SK-N-SH (cell line): ENCODE data around the gene SYT6. TPM values are rescaled to one million over a fixed set of nuclear protein-coding genes. Genes with fewer than 3 reads are reported as not detected.

Experiments used
- CTCF ChIA-PET: fragments of 300-600, 350-600 bp; formaldehyde crosslinking; extraction: SDS; loops from one replicate; lab custom pipeline; 2021; lab: Yijun Ruan, JAX
- POLR2A ChIA-PET: fragments of 350-600 bp; sonication (Branson Sonifier 250); formaldehyde crosslinking; extraction: SDS; loops from one replicate; lab custom pipeline; 2020; ENCODE audit warnings: antibody characterized with exemption, inconsistent platforms; lab: Yijun Ruan, JAX
- DNase-seq: peaks from one replicate; pipeline ENCODE4 v3.0.0; 2012
- H2AFZ ChIP-seq: fragments of 200-600 bp; sonication (generic); 2 replicates; pipeline ENCODE4 v1.8.1; 2016; ENCODE audit warnings: antibody characterized with exemption, mild to moderate bottlenecking, low read depth
- H3F3A ChIP-seq: fragments of 200-600 bp; sonication (generic); replicated peaks from 2 replicates; pipeline ENCODE3; 2016; ENCODE audit warnings: antibody characterized with exemption, mild to moderate bottlenecking; ENCODE audit not compliant: insufficient read depth
- H3K27ac ChIP-seq, 2 experiments: fragments of 200-500 bp in 1 of 2; fragments of 200-600 bp in 1 of 2; sonication (Bioruptor generic) in 1 of 2; sonication (generic), shearing (Covaris generic) in 1 of 2; 2 replicates each; pipeline versions ENCODE4 v1.5.1 to v1.6.1; 2014 to 2016; ENCODE audit warnings: low read depth in 2 of 2, inconsistent platforms in 1 of 2, low read length in 1 of 2, mild to moderate bottlenecking in 1 of 2, mixed read lengths in 1 of 2
- H3K27me3 ChIP-seq: fragments of 200-600 bp; sonication (generic), shearing (Covaris generic); 2 replicates; pipeline ENCODE4 v1.6.1; 2016; ENCODE audit warnings: mixed run types; ENCODE audit not compliant: insufficient read depth
- H3K36me3 ChIP-seq, 2 experiments: fragments of 200-500 bp in 1 of 2; fragments of 200-600 bp in 1 of 2; sonication (Bioruptor generic) in 1 of 2; sonication (generic) in 1 of 2; replicated peaks in 1 of 2; 2 replicates each; pipeline versions ENCODE3 to v1.5.1; 2014 to 2016; ENCODE audit warnings: low read length in 1 of 2, mild to moderate bottlenecking in 1 of 2; ENCODE audit not compliant: insufficient read depth in 2 of 2, control insufficient read depth in 1 of 2
- H3K4me1 ChIP-seq, 2 experiments: fragments of 200-500 bp in 1 of 2; fragments of 200-600 bp in 1 of 2; sonication (Bioruptor generic) in 1 of 2; sonication (generic), shearing (Covaris generic) in 1 of 2; 2 replicates each; pipeline versions ENCODE4 v1.5.1 to v1.6.1; 2014 to 2016; ENCODE audit warnings: low read depth in 1 of 2, low read length in 1 of 2, mixed run types in 1 of 2; ENCODE audit not compliant: insufficient read depth in 2 of 2, control insufficient read depth in 1 of 2
- H3K4me2 ChIP-seq: fragments of 200-600 bp; sonication (generic), shearing (Covaris generic); 2 replicates; pipeline ENCODE4 v1.6.1; 2017; ENCODE audit warnings: mixed run types
- H3K4me3 ChIP-seq, 2 experiments: fragments of 200-500 bp in 1 of 2; fragments of 200-600 bp in 1 of 2; sonication (Bioruptor generic) in 1 of 2; sonication (generic), shearing (Covaris generic) in 1 of 2; 2 replicates each; pipeline versions ENCODE4 v1.5.1 to v1.8.1; 2014 to 2016; ENCODE audit warnings: low read depth in 2 of 2, inconsistent platforms in 1 of 2, low read length in 1 of 2, mild to moderate bottlenecking in 1 of 2, mixed read lengths in 1 of 2, moderate library complexity in 1 of 2
- H3K79me2 ChIP-seq: fragments of 200-600 bp; sonication (generic); 2 replicates; pipeline ENCODE4 v1.8.1; 2017; ENCODE audit warnings: mild to moderate bottlenecking; ENCODE audit not compliant: insufficient read depth
- H3K9ac ChIP-seq: fragments of 200-600 bp; sonication (generic); 2 replicates; pipeline ENCODE4 v1.6.1; 2017; ENCODE audit warnings: mixed run types
- H3K9me2 ChIP-seq: fragments of 200-600 bp; sonication (generic); 2 replicates; pipeline ENCODE4 v1.6.1; 2017; ENCODE audit warnings: mixed run types
- H3K9me3 ChIP-seq: fragments of 200-600 bp; sonication (generic); 2 replicates; pipeline ENCODE4 v1.6.1; 2017; ENCODE audit warnings: mixed run types, mild to moderate bottlenecking, moderate library complexity
- H4K20me1 ChIP-seq: fragments of 200-600 bp; sonication (generic); 2 replicates; pipeline ENCODE4 v1.6.1; 2017; ENCODE audit warnings: mild to moderate bottlenecking, mixed run types; ENCODE audit not compliant: insufficient read depth
- ELF1 ChIP-seq: IDR thresholded peaks from 2 replicates; pipeline ENCODE4 v1.4.0; 2012
- EP300 ChIP-seq, 2 experiments: IDR thresholded peaks; 2 replicates each; pipeline versions ENCODE4 v1.4.0 to v1.6.1; 2012; ENCODE audit warnings: borderline replicate concordance in 1 of 2, low read depth in 1 of 2, low read length in 1 of 2
- EZH2phosphoT487 ChIP-seq: fragments of 200-600 bp; sonication (generic); IDR thresholded peaks from 2 replicates; pipeline ENCODE4 v1.6.1; 2017; ENCODE audit warnings: low read depth, mixed run types, mild to moderate bottlenecking, antibody characterized with exemption, moderate library complexity, borderline replicate concordance
- MAX ChIP-seq: IDR thresholded peaks from 2 replicates; pipeline ENCODE4 v1.4.0; 2012; ENCODE audit warnings: low read depth
- POLR2AphosphoS5 ChIP-seq: IDR thresholded peaks from 2 replicates; pipeline ENCODE4 v1.6.1; 2012; ENCODE audit warnings: low read depth, low read length
- SIN3A ChIP-seq: IDR thresholded peaks from 2 replicates; pipeline ENCODE4 v1.6.1; 2012; ENCODE audit warnings: low read depth, mild to moderate bottlenecking, low read length, moderate library complexity, borderline replicate concordance
- TAF1 ChIP-seq: IDR thresholded peaks from 2 replicates; pipeline ENCODE4 v1.6.1; 2012; ENCODE audit warnings: low read depth, mild to moderate bottlenecking, low read length, moderate library complexity, borderline replicate concordance
- USF2 ChIP-seq: fragments of 150-350 bp; IDR thresholded peaks from 2 replicates; pipeline ENCODE4 v1.6.1; 2017; ENCODE audit warnings: antibody characterized with exemption, low read length, low read depth, borderline replicate concordance
- WGBS: methylation state at CpG from one replicate; pipeline ENCODE4 v1.1.6; 2017; ENCODE audit warnings: low lambda C conversion rate; 5-methylcytosine and 5-hydroxymethylcytosine counted together
- polyA plus RNA-seq, 3 experiments: library from polyadenylated mRNA; depleted of rRNA; stranded (reverse); fragments of >200 nt; gene quantifications; 2 replicates each; pipeline ENCODE4 v1.2.3, GENCODE V29; 2012
- TF ChIP-seq, protein P1 (sequence below): fragments of 150-350 bp; IDR thresholded peaks from 2 replicates; pipeline ENCODE4 v1.6.1; 2016; ENCODE audit warnings: mild to moderate bottlenecking, low read depth, low read length
- TF ChIP-seq, protein P2 (sequence below): IDR thresholded peaks from 2 replicates; pipeline ENCODE4; 2012

SYT6 gene
- polyA plus RNA-seq, 1 of the 3 experiments (the other 2 are of a cell fraction): not detected

GRCh38 chr1:114167226-114167625 is 13.6 kb upstream of the SYT6 start:
- Histone ChIP-seq H3K4me3 (no peak overlapping the region), H3K9me3 (no peaks in the 10 kb centered on the region)
- TF ChIP-seq EP300 (IDR thresholded peaks at IDR 0.05; ENCODE audit: borderline replicate concordance in 1 of 2, low read depth in 1 of 2, low read length in 1 of 2) (no peak), SIN3A (no peak), ELF1 (no peak)
- TF ChIP-seq, all 33 proteins: peak for 0
- no peaks in the 10 kb centered on the region for H3K4me1 ChIP-seq
- H3K9me2 ChIP-seq: no peaks in the 10 kb centered on the region
- no peak for DNase-seq
- no peaks in the 10 kb centered on the region for H3K79me2 ChIP-seq
- ChIA-PET CTCF (interaction anchor here (1.1 to 1.5 kb wide), 3 partner anchors 9 to 12 kb away, joined by 3 to 4 read pairs (median 4); no protein-coding TSS in a partner anchor), POLR2A (no interaction called here)
- H3K4me2 ChIP-seq: no peak overlapping the region
- H3K27ac ChIP-seq: no peak overlapping the region
- no peaks in the 10 kb centered on the region for H3F3A ChIP-seq
- H3K36me3 ChIP-seq: no peaks in the 10 kb centered on the region
- H4K20me1 ChIP-seq: no peaks in the 10 kb centered on the region
- WGBS: 48% methylated on average over 3 of the region's 3 CpGs
- H3K27me3 ChIP-seq: peaks cover 5% of the 10 kb centered on the region; the same call in 1 of the 2 replicates
- H2AFZ ChIP-seq: no peak overlapping the region
- no peak overlapping the region for H3K9ac ChIP-seq

GRCh38 chr1:114164840-114165543 is 11.3 kb upstream of the SYT6 start:
- CTCF ChIA-PET: no interaction called here
- Histone ChIP-seq H3K27me3 (peaks cover 14% of the 10 kb centered on the region; the same call in 1 of the 2 replicates), H3K9me2 (no peaks in the 10 kb centered on the region), H3K9ac (no peak overlapping the region), H3K4me1 (no peaks in the 10 kb centered on the region), H3F3A (no peaks in the 10 kb centered on the region), H2AFZ (no peak overlapping the region), H3K9me3 (no peaks in the 10 kb centered on the region), H3K79me2 (no peaks in the 10 kb centered on the region), H4K20me1 (no peaks in the 10 kb centered on the region), H3K4me2 (no peak overlapping the region)
- TF ChIP-seq, protein P1, sequence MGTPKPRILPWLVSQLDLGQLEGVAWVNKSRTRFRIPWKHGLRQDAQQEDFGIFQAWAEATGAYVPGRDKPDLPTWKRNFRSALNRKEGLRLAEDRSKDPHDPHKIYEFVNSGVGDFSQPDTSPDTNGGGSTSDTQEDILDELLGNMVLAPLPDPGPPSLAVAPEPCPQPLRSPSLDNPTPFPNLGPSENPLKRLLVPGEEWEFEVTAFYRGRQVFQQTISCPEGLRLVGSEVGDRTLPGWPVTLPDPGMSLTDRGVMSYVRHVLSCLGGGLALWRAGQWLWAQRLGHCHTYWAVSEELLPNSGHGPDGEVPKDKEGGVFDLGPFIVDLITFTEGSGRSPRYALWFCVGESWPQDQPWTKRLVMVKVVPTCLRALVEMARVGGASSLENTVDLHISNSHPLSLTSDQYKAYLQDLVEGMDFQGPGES: no peak
- TF ChIP-seq, all 33 proteins: peak for 0
- POLR2A ChIA-PET: no interaction called here
- no peak overlapping the region for H3K27ac ChIP-seq
- WGBS: 32% methylated on average over 3 of the region's 3 CpGs
- H3K4me3 ChIP-seq: no peak overlapping the region
- no peaks in the 10 kb centered on the region for H3K36me3 ChIP-seq
- no peak for DNase-seq

GRCh38 chr1:114159941-114160340 is 6.3 kb upstream of the SYT6 start:
- WGBS: 39% methylated on average over 2 of the region's 2 CpGs

More at GRCh38 chr1:114159941-114160340, 6.3 kb upstream of the SYT6 start:
- TF ChIP-seq EZH2phosphoT487 (no peak), USF2 (no peak), MAX (no peak), TAF1 (no peak), POLR2AphosphoS5 (no peak)
- TF ChIP-seq, protein P2, sequence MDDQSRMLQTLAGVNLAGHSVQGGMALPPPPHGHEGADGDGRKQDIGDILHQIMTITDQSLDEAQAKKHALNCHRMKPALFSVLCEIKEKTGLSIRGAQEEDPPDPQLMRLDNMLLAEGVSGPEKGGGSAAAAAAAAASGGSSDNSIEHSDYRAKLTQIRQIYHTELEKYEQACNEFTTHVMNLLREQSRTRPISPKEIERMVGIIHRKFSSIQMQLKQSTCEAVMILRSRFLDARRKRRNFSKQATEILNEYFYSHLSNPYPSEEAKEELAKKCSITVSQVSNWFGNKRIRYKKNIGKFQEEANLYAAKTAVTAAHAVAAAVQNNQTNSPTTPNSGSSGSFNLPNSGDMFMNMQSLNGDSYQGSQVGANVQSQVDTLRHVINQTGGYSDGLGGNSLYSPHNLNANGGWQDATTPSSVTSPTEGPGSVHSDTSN: no peak
- Histone ChIP-seq H3K79me2 (no peaks in the 10 kb centered on the region), H3K4me3 (no peak overlapping the region), H3F3A (no peaks in the 10 kb centered on the region), H3K9me3 (no peaks in the 10 kb centered on the region), H2AFZ (no peak overlapping the region), H3K4me1 (no peaks in the 10 kb centered on the region), H3K9me2 (no peaks in the 10 kb centered on the region), H3K27ac (no peak overlapping the region), H4K20me1 (no peaks in the 10 kb centered on the region), H3K27me3 (peaks cover 49% of the 10 kb centered on the region; the same call in 1 of the 2 replicates), H3K4me2 (no peak overlapping the region), H3K36me3 (no peaks in the 10 kb centered on the region), H3K9ac (no peak overlapping the region)
- no peak for DNase-seq
- ChIA-PET POLR2A (no interaction called here), CTCF (no interaction called here)
